T-helper 9 cell (primary cell): ENCODE results near the gene CAVIN1.
A peak's percentile ranks its signal among the peaks of the same experiment; 100 is the strongest.
"Not testable (repeated sequence)": the region's sequence is repeated elsewhere in the genome, so short reads cannot be mapped to it uniquely, and the experiment has no call there.

Experiments
- DNase-seq: peaks from one replicate; pipeline ENCODE4 v3.0.0-alpha.2; 2020
- total RNA-seq, 2 donors: gene quantifications; one replicate each; lab custom pipeline; 2026; lab: John Stamatoyannopoulos, UW

The CAVIN1 gene, protein sequence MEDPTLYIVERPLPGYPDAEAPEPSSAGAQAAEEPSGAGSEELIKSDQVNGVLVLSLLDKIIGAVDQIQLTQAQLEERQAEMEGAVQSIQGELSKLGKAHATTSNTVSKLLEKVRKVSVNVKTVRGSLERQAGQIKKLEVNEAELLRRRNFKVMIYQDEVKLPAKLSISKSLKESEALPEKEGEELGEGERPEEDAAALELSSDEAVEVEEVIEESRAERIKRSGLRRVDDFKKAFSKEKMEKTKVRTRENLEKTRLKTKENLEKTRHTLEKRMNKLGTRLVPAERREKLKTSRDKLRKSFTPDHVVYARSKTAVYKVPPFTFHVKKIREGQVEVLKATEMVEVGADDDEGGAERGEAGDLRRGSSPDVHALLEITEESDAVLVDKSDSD
- total RNA-seq, result 0.97 to 2.0 reads per million in 2 donors

DNA sequence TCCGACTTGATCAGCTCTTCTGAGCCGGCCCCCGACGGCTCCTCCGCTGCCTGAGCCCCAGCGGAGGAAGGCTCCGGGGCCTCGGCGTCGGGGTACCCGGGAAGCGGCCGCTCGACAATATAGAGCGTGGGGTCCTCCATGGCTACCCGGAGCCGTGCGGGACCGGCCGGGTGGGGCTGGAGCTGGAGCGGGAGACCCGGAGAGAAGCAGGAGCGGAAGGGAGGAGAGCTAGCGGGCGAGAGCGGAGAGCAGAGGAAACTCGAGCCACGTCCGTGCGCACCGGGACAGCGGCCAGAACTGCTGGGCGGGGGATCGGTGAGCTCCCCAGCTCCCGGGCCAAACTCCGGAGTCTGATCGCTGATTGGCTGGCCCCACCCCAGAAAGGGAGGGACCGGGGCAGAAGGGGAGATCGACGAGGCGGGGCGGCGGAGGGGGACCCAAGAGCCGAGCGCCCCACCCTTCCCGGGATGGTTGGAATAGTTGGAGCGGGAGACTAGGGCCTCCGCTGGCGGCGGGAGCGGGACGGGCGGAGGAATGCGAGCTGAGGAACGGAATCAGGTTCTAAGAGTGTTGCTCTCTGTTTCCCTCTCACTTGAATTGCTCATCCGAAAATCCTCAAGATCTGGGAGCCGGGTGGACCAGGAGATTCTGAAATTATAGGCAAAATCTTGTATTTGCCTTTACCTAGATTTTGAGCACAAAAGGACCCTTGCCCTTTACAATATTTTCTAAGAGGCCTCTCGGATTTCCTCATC is at the start of gene CAVIN1:
Gene CAVIN1 (minus strand): TSS at position 299 of the 755 bp plus-strand sequence. CDS start 159 bp downstream, at position 140.
- no peak for DNase-seq

DNA sequence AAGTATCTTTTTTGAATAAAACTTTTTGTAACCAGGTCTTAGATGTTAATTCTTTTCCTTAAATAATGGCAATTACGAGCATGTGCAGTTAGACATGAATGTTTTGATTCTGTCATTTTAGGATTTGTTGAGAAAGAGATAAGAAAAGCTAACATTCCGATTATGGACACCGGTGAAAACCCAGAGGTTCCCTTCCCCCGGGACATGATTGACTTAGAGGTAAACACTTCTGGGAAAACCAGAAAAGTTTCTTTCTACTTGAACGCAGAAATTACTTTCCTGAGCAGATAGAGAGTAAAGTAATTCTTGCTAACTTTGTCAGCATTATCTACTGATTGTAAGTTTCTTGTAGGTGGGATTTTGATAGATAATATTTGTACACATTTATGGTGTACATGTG is 44.8 kb upstream of the CAVIN1 start:
- DNase-seq, result no peak

DNA sequence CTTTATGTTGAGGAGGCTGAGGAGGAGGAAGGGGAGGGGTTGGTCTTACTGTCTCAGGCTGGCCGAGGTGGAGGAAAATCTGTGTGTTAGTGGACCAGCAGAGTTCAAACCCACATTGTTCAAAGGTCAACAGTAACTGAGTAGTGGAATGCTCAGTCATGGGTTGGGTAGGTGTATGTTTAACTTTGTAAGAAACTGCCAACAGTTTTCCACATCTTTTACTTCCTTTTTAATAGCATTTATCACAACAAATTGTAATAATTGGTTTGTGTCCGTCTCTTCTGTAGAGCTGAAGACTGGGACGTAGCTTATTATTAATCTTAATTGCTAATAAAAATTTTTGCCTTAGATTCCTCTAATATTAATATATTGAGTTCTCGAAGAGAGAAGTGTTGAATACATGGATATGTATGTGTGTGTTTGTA is 40.9 kb upstream of the CAVIN1 start:
- no peak for DNase-seq

DNA sequence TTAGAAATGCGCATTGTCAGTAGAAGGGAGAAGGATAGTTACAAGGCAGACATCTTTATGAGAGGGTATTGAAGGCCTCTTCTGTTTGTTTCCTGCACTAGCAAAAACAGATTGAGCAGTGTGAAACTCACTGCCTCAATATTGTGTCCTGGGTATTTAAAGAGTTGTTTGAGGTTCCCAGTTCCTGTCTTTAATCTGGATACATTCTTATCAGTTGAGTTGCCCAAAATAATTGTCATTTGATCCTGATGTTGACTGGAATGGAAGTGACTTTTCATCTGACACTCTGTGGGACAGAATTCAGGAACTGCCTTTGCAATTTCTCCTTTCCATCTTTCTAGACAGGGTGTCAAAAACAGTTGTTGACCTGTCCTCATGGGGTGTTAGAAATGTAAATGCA is 37.3 kb upstream of the CAVIN1 start:
- DNase-seq, result no peak

DNA sequence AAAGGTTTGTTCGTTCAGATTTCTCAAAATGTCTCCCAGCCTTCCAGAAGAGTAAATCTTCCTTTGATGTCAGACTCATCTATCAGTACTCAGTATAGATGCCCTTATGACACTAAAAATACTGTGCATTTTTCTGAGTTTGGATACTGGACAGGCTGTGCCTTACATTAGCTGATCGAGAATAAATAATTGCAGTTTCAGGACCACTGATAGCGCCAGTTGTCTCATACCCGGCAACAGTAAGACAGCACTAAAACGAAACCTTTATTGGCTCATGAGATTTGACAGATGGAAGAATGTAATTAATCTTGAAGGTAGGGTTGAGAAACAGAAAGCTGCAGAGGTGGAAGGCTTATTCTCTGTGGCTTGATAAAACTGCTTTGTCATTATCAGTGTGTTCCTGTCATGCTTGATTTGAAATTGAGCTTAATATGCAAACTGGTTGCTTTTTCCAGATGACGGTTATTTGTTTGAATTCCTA is 36.8 kb upstream of the CAVIN1 start:
- DNase-seq, result no peak

DNA sequence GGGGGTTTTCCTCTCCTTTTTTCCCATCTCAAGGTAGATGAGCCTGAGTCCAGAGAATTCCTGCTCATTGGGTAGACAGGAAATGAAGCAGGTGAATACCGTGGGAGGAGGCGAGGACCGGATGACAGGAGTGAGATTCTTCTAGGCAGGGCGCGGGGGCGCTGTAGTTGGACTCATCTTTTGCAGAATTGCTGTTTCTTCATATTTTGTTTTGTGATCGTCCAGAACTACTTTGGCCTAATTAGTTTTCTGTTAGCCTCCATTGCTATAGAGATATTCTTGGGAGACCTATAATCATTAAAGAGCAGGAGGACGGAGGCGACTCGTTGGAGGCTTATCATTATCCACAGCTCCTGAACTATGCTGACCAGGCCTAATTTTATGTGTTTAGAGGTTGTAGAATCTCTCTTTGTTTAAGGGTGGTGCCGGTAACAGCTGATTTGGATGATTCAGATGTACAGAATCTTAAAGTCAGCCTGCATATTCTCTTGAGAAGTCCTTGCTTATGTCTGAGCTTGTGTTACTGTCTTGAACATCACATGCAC is 36.3 kb upstream of the CAVIN1 start:
- DNase-seq, result no peak

DNA sequence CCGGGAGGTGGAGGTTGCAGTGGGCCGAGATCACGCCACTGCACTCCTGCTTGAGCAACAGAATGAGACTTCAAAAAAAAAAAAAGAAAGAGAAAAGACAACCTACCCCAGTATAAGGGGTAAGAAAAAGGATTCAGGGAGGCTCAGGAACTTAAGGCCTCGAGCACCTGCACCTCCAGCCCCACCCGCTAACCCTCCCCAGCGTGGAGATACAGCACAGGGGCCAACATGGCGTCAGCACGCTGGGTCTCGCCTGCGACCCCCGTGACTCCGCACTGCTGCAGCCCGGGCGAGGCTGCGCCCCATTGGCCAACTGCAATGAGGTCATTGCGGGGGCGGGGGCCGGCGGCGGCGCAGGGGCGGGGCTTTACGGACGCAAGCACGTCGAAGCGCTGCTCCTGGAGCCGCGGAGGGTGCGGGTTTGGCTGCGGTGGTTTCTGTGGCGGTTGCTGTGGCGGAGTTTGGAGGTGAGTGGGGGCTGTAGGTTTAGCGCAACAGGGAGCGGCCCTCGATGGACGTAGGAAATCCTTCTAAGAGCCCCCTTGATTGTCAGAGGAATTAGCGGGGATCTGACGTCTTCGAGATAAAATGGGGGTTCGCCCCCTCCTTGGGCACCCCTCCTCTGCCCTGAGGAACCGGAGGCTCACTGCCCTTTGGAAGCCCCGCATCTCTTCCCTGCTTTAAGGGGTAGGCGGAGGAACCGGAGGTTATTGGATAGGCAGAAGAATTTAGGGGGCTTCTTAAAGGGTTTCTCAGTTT is 35.6 kb upstream of the CAVIN1 start, which contains the start of gene ATP6V0A1:
Gene ATP6V0A1 (plus strand): TSS at position 382 of the 759 bp plus-strand sequence. CDS start 2,017 bp downstream, outside the sequence.
- DNase-seq, result peak; percentile 82

DNA sequence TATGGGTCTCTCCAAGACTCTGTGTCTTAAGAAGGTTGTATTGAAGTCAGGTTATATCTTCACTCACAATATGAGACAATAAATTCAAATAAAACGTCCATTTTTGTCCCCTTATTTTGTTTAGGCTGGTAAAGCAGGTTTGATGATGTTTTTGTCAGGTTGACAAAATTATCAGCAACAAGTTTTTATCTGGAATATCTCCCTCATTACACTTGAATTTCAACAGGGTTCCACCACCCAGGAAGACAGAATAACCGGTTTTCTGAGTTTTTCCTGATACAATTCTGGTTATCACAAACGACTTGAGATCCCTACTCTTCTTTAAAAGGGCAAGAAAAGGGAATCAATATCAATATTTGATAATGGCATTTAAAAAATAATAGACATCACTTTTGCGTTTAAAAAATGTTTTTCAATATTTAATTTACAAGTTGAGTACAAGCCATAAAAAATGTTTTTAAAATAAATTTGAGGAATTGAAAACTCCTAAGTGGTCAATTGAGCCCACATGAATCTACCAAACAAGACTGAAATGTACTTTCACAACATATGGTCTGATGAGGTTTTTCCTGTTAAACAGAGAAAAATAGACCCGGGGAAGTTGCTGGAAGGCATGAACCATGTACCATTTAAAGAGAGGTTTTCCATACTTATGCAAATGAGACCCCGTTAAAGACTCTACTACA is 34.2 kb upstream of the CAVIN1 start:
- no peak for DNase-seq

DNA sequence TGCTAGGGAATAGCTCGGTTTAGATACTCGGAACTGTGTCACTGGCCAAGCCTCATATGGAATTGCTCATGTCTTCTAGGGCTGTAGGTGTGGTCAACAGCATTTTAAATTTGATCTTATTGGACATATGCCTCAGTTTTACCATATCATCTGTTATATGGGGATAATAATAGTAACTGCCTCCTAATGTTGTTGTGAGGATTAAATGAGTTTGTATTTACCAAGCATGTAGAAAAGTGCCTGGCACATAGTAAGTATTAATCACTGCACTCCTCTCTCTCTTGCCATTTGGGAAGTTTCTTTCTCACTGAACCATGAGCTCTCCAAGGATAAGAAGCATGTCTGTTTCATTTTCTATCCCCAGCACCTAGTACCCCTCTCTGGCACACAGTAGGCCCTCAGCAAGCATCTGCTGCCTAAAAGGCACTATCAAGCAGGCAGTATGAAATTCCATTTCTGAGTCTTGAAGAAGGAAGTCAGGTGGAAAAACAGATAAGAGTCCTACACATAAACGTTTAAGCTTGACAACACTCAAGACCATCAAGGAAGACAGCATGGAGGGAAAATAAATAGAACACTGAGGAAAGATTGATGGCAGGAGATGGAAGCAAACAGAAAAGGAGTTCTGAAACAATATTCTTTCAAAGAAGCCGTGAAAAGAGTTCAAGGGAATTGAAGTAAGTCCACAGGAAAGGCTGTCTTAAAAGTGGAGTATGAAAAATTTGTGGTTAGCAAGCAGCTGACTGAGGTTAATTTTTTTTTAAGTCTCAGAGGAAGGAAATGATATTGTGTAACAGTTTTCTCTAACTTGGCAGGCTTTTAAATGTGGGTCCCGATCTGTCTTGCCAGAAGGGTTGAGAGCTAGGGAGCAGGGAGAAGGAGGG is 33.4 kb upstream of the CAVIN1 start:
- DNase-seq, result no peak

DNA sequence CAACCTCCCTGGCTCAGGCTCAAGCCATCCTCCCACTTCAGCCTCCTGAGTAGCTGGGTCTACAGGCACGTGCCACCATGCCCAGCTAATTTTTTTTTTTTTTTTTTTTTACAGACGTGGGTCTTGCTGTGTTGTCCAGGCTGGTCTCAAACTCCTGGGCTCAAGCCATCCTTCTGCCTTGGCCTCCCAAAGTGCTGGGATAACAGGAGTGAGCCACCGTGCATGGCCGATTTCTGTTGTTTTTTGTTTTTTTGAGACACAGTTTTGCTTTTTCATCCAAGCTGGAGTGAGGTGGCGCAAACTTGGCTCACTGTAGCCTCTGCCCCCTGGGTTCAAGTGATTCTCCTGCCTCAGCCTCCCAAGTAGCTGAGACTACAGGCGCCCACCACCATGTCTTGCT is 31.9 kb upstream of the CAVIN1 start:
- DNase-seq, result not testable (repeated sequence)

DNA sequence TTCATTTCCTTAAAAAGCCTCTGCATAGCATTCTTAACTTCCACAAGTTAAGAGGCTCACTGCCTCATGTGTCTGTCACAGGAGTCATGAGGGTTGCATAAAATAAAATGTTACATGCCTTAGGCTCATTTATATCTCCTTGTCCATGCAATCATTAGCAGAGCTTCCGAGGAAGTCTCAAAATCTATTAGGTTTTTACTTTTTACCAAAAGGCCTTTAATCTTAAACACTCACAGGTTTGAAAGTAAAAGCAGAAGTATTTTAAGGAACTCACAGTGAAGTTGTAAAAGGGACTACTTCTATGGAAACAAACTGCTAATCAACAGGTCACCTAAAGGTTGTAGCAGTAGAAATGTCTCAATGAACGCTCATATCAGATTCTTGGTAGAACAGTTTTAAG is 30.4 kb upstream of the CAVIN1 start:
- DNase-seq, result no peak

DNA sequence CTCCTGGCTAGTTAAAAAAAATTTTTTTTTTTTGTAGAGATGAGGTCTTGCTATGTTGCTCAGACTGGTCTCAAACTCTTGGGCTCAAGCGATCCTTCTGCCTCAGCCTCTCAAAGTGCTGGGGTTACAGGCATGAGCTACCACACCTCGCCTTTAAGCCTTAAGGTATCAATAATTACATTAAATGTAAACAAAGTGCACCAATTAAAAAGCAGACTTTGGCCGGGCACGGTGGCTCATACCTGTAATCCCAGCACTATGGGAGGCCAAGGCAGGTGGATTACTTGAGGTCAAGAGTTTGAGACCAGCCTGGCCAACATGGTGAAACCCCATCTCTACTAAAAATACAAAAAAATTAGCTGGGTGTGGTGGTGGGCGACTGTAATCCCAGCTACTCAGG is 28.2 kb upstream of the CAVIN1 start:
- not testable (repeated sequence) for DNase-seq

DNA sequence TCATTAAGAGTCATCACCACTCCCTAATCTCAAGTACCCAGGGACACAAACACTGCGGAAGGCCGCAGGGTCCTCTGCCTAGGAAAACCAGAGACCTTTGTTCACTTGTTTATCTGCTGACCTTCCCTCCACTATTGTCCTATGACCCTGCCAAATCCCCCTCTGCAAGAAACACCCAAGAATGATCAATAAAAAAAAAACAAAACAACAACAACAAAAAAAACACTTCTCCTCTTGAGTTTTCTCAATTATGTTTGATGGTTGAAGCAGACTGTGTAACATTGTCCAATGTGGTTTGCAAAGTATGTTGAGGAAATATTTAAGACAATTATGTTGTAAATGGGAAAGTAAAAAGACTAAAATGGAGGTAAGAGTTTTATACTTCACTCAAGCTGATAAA is 26.8 kb upstream of the CAVIN1 start:
- not testable (repeated sequence) for DNase-seq

DNA sequence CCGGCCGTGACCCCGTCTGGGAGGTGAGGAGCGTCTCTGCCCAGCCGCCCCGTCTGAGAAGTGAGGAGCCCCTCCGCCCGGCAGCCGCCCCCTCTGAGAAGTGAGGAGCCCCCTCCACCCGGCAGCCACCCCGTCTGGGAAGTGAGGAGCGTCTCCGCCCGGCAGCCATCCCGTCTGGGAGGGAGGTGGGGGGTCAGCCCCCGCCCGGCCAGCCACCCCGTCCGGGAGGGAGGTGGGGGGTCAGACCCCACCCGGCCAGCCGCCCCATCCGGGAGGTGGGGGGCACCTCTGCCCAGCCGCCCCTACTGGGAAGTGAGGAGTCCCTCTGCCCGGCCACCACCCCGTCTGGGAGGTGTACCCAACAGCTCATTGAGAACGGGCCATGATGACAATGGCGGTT is 26.1 kb upstream of the CAVIN1 start:
- DNase-seq, result not testable (repeated sequence)

DNA sequence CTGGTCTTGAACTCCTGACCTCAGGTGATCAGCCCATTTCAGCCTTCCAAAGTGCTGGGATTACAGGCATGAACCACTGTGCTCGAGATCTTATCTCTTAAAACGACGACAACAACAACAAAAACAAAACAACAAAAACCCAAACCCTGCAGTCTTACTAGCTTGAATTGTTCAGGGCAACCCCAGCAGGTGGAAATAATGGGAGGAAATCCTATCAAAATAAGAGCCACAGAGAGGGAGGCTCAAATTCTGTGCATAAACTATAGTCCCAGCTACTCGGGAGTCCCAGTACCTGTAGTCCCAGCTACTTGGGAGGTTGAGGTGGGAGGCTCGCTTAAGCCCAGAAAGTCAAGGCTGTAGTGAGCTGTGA is 19.1 kb upstream of the CAVIN1 start:
- no peak for DNase-seq

DNA sequence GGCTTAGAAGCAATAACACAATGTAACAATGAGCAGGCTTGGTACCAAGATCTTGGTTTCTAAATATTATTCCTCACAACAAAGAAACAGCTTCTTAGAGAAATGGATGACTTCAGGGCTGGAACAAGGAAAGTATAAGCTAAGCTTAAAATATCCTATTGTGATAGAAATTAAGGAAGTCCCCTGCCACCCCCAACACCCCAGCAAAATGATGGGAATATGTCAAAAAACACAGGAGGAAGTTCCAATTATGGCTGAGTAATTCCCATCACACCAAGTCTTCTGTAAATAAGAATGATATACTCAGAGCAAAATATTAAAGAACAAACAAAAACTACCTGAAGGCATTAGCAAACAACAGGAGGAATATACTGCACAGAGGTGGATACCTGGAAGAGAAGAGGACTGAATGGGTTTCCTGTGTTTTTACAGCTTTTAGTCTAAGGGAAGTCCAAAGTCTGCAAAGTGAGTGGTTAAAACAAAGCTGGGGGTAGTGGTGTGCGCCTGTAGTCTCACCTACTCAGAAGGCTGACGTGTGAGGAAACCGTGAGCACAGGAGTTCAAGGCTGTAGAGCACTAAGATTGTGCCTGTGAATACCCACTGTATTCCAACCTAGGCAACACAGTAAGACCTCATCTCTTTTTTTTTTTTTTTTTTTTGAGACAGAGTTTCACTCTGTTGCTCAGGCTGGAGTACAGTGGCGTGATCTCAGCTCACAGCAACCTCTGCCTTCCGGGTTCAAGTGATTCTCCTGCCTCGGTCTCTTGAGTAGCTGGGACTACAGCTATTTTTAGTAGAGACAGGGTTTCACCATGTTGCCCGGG is 18.5 kb upstream of the CAVIN1 start:
- no peak for DNase-seq

DNA sequence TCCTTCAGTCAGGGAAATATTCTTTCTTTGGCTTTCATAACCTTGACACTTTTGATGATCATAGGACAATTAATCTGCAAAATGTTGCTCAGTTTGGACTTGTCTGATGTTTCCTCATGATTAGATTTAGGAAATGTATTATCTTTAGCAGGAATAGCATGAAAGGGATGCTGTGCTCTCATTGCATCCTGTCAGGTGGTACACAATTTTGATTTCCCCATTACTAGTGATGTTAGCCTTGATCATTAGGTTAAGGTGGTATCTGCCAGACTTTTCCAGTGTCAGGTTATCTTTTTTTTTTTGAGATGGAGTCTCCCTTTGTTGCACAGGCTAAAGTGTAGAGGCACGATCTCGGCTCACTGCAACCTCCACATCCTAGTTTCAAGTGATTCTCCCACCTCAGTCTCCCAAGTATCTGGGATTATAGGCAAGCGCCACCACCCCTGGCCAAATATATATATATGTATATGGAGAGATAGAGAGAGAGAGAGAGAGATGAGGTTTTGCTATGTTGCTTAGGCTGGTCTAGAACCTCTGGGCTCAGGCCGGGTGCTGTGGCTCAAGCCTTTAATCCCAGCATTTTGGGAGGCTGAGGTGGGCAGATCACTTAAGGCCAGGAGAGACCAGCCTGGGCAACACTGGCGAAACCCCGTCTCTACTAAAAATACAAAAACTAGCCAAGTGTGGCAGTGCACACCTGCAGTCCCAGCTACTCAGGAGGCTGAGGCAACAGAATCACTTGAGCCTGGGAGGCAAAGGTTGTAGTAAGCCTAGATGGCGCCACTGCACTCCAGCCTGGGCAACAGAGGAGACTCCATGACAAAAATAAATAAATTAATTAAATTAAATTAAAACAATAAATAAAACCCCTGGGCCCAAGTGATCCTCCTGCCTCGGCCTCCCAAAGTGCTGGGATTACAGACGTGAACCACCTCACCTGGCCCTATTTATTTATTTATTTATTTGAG is 15.8 kb upstream of the CAVIN1 start:
- no peak for DNase-seq

DNA sequence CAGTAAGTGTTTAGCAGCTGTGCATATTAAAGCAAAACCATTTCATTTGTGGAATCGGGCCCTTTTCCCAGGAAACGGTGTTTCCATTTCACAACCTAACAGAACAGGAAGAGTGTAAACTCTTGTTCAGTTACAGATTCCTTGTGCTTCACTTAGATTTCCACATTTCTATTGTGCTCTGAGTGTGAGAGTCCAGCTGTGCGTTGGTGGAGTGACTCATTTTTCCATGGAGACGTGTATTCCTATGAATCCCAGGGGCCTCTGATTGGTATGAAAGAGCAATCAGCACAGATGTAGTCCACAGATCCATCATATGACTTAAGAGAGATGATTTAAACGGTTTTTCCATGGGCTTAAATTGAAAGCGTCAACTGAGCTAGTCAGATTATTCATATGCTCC is 13.3 kb upstream of the CAVIN1 start:
- no peak for DNase-seq

DNA sequence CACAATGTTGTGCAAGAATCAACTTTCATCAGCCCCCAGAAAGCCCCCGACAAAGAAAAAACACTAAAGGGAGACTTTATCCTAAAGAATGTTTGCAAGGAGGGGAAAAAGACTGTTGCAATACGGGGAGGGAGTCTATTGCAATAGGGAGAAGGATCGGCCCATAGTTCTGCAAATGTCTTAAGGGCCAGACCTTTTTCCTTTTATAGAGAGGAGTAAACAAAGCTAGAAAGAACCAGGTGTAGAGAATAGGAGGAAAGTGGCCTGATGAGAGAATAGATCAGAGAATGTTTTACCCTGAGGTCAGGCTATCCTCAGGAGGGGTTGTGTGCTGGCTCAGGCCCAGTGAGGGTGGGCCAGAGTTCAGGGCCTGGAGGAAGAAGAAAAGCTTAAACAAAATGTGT is 8.7 kb upstream of the CAVIN1 start:
- no peak for DNase-seq
